Measurements from ENCODE around the gene GRIN1.

- no peak for TF ChIP-seq CTCF (conservative IDR thresholded peaks at IDR 0.05; ENCODE audit: low read length)
- TF ChIP-seq EZH2phosphoT487 (IDR thresholded peaks at IDR 0.05; ENCODE audit: borderline replicate concordance, low read depth, low read length) = peak; percentile 35; the same call in 1 of the 2 replicates
Observed at GRCh38 chr9:137168573-137168903, 29.6 kb downstream of the GRIN1 start.
